ENCODE results near the gene FLVCR2.

FLVCR2 gene

GRCh38 chr14:75578102-75578785 is at the start of gene FLVCR2:
Gene FLVCR2 (plus strand): TSS chr14:75578620. CDS start chr14:75578973, 353 bp downstream.
- DNase-seq, result peak; percentile 61 to 73

GRCh38 chr14:75531256-75531655 is 47.2 kb upstream of the FLVCR2 start:
- no peak for DNase-seq

GRCh38 chr14:75531660-75532317 is 46.6 kb upstream of the FLVCR2 start:
- DNase-seq, result no peak

GRCh38 chr14:75533791-75534555 is 44.4 kb upstream of the FLVCR2 start:
- DNase-seq, result no peak

GRCh38 chr14:75535164-75535898 is 43.1 kb upstream of the FLVCR2 start:
- no peak for DNase-seq

- no peak for DNase-seq
Observed at GRCh38 chr14:75537071-75537470, 41.3 kb upstream of the FLVCR2 start.

GRCh38 chr14:75539162-75539560 is 39.3 kb upstream of the FLVCR2 start:
- DNase-seq, result no peak

- DNase-seq, result no peak
Observed at GRCh38 chr14:75539561-75540478, 38.6 kb upstream of the FLVCR2 start.

GRCh38 chr14:75540479-75540851 is 38.0 kb upstream of the FLVCR2 start:
- no peak for DNase-seq

- DNase-seq, result no peak
Observed at GRCh38 chr14:75542588-75543091, 35.8 kb upstream of the FLVCR2 start.

- DNase-seq, result no peak
Observed at GRCh38 chr14:75543253-75543652, 35.2 kb upstream of the FLVCR2 start.

GRCh38 chr14:75543786-75544185 is 34.6 kb upstream of the FLVCR2 start:
- no peak for DNase-seq

- no peak for DNase-seq
Observed at GRCh38 chr14:75545907-75546306, 32.5 kb upstream of the FLVCR2 start.

GRCh38 chr14:75547552-75548250 is 30.7 kb upstream of the FLVCR2 start:
- DNase-seq, result no peak

- no peak for DNase-seq
Observed at GRCh38 chr14:75548544-75548943, 29.9 kb upstream of the FLVCR2 start.

GRCh38 chr14:75549169-75549568 is 29.3 kb upstream of the FLVCR2 start:
- no peak for DNase-seq

- DNase-seq, result no peak
Observed at GRCh38 chr14:75551021-75551420, 27.4 kb upstream of the FLVCR2 start.

GRCh38 chr14:75553157-75553556 is 25.3 kb upstream of the FLVCR2 start:
- DNase-seq, result no peak

- no peak for DNase-seq
Observed at GRCh38 chr14:75553761-75554364, 24.6 kb upstream of the FLVCR2 start.

- no peak for DNase-seq
Observed at GRCh38 chr14:75554482-75554881, 23.9 kb upstream of the FLVCR2 start.

- DNase-seq, result no peak
Observed at GRCh38 chr14:75558440-75558839, 20.0 kb upstream of the FLVCR2 start.

All from NCI-H524 (cell line).